ELF-1 (cell line): ENCODE measurements around the gene LKAAEAR1.
A peak's percentile ranks its signal among the peaks of the same experiment; 100 is the strongest.

Source experiments
- DNase-seq: peaks from one replicate; pipeline ENCODE4 v3.0.0-alpha.2; 2016; ENCODE audit warnings: low read depth, low spot score

Gene LKAAEAR1

DNA sequence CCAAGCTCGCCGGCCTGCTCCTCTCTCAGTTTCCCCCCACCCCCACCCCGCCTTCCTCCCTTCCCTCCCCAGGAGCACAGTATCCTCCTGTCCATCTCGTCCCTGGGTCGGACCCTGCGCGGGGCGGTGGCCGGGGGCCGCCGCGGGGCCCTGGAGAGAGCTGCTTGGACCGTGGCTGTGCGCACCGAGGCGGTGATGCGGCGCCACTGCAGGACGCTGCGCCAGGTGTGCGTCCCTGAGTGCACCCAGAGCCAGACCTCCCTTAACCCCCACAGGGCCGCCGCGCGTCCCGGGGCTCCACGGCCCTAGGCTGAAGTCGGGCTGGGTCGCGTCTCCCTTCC, 46.0 kb downstream of the LKAAEAR1 start:
- no peak for DNase-seq

DNA sequence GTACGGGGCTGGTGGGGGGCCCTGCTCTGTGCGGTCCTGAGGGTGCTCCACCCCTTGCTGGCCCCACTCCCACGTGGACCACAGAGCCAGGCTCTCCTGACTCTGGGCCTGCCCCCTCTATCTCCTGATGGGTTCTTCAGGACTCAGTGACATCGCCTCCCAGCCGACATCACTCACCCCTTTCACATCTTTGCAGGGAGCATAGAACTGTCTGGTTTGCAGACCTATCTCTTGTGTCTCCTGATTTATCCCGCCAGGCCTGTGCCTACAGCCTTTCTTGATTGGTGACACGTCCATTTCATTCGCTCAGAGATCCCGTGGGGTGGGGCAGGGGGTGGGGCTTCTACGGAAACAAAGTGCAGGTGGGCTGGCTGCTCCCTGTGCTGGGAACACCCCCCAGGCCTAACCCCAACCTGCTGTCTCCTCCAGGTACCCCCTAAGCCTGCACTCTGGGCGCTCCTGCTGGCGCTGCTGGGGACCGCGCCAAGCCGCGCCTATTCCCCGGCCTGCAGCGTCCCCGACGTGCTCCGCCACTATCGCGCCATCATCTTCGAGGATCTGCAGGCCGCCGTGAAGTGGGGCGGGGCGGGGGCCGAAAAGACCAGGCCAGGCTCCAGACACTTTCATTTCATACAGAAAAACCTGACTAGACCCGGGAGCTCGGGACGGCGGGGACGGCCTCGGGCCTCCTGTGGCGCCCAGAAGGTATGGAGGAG, 46.5 kb downstream of the LKAAEAR1 start:
- no peak for DNase-seq

GRCh38 chr20:64037199-64037497, 47.0 kb downstream of the LKAAEAR1 start:
- no peak for DNase-seq

- DNase-seq, result no peak
Observed at GRCh38 chr20:64036346-64037198, 47.6 kb downstream of the LKAAEAR1 start.

- peak; percentile 80 for DNase-seq
Observed at GRCh38 chr20:64035933-64036345, 48.3 kb downstream of the LKAAEAR1 start, which contains the start of gene C20orf204. Gene C20orf204, plus strand, starts transcription at chr20:64036182. Its CDS starts 142 bp downstream, at chr20:64036324.

DNA sequence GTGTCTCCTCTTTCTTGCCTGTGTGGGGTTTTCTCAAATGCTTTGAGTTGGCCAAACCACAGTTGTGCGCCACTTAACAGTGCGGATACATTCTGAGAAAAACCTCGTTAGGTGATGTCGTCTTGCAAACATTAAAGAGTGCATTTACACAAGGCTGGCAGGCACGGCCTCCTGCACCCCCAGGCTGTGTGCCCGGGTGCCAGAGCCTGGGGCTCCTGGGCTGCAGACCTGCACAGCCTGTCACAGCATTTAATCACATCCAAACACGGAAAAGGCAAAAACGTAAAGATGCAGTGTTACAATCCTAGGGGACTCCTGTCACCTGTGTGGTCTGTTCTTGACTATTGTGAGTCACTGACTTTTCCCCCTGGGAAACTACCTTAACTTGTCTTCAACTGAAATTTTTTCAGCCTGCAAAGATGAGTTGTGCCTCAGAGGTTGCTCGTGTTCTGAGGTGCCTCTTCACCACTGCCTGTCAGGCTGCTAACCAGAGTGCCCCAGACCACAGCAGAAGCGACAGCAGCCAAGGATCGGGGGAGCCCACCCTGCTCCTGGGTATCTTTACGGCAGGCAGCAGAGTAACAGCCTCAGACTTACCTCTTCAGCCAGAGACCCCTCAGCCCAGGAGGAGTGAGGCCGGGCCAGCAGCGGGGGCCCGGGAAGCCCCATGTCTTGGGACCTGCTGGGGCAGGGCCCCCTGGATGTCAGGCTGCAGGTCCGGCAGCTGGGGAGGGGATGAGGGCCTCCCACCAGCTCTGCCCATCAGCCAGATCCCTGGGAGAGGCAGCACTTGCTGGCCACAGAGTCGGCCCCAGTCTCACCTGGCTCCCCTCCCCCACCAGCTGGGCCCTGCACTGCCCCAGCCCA, 48.9 kb downstream of the LKAAEAR1 start:
- DNase-seq, result no peak

- DNase-seq, result no peak
Observed at GRCh38 chr20:64033981-64034493, 50.2 kb downstream of the LKAAEAR1 start.
